Measurements from ENCODE around the gene IKZF3. TPM values are rescaled to one million over a fixed set of nuclear protein-coding genes. Genes with fewer than 3 reads are reported as not detected.
"Not testable (repeated sequence)": the region's sequence is repeated elsewhere in the genome, so short reads cannot be mapped to it uniquely, and the experiment has no call there.

Gene IKZF3
- total RNA-seq, 4 donors from 2014 or later = 0.89 to 1.8 (median 0.97) TPM

GRCh38 chr17:39729280-39729851, 134.7 kb downstream of the IKZF3 start:
- intact Hi-C loops (cut with DNase I; ENCODE audit: low total_unique reads) = no loop called here
- TF ChIP-seq POLR2A (IDR thresholded peaks at IDR 0.05) (no peak), CTCF (IDR thresholded peaks at IDR 0.05) (no peak)
- WGBS, 2 donors = 81% methylated on average over 6 of the region's 6 CpGs
- DNase-seq (ENCODE audit: low spot score in 2 of 2) = no peak
- no peak overlapping the region for H3K4me3 ChIP-seq (ENCODE audit: low read depth, poor library complexity, severe bottlenecking)

DNA sequence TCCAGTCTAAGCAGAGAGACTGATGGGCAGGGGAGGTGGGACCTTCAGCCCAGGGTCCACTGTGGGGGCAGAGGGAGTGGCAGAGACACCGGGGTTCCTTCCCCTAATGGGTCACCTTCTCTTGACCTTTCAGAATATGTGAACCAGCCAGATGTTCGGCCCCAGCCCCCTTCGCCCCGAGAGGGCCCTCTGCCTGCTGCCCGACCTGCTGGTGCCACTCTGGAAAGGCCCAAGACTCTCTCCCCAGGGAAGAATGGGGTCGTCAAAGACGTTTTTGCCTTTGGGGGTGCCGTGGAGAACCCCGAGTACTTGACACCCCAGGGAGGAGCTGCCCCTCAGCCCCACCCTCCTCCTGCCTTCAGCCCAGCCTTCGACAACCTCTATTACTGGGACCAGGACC, 136.6 kb downstream of the IKZF3 start:
- 68 to 71% methylated on average over 10 of the region's 10 CpGs for WGBS, 2 donors
- TF ChIP-seq POLR2A (IDR thresholded peaks at IDR 0.05) (no peak), CTCF (IDR thresholded peaks at IDR 0.05) (no peak)

GRCh38 chr17:39726617-39727016, 137.5 kb downstream of the IKZF3 start:
- no peak overlapping the region for H3K4me3 ChIP-seq (ENCODE audit: low read depth, poor library complexity, severe bottlenecking)
- DNase-seq (ENCODE audit: low spot score in 2 of 2) = no peak
- TF ChIP-seq CTCF (IDR thresholded peaks at IDR 0.05) = no peak
- no peak for TF ChIP-seq POLR2A (IDR thresholded peaks at IDR 0.05)
- 97% methylated on average over 8 of the region's 9 CpGs for WGBS, 2 donors
- intact Hi-C loops (cut with DNase I; ENCODE audit: low total_unique reads) = no loop called here

More for the DNA sequence above, 136.6 kb downstream of the IKZF3 start:
- DNase-seq (ENCODE audit: low spot score in 2 of 2) = no peak
- intact Hi-C loops (cut with DNase I; ENCODE audit: low total_unique reads) = no loop called here
- H3K4me3 ChIP-seq (ENCODE audit: low read depth, poor library complexity, severe bottlenecking) = no peak overlapping the region

- DNase-seq (ENCODE audit: low spot score in 2 of 2); H3K4me3 ChIP-seq (ENCODE audit: low read depth, poor library complexity, severe bottlenecking); intact Hi-C loops (cut with DNase I; ENCODE audit: low total_unique reads): not testable (repeated sequence)
- 96 to 100% methylated on average over 1 of the region's 1 CpG for whole genome bisulfite sequencing, 2 donors
Measured at GRCh38 chr17:39725923-39726322, 138.2 kb downstream of the IKZF3 start.

- H3K4me3 ChIP-seq (ENCODE audit: low read depth, poor library complexity, severe bottlenecking) = no peak overlapping the region
- 93% methylated on average over 12 to 13 of the region's 13 CpGs for WGBS, 2 donors
- TF ChIP-seq CTCF (IDR thresholded peaks at IDR 0.05) = no peak
- TF ChIP-seq POLR2A (IDR thresholded peaks at IDR 0.05) = no peak
- no peak for DNase-seq (ENCODE audit: low spot score in 2 of 2)
- intact Hi-C loops (cut with DNase I; ENCODE audit: low total_unique reads) = no loop called here
Measured at GRCh38 chr17:39724731-39725130, 139.4 kb downstream of the IKZF3 start.

GRCh38 chr17:39722965-39723848, 140.9 kb downstream of the IKZF3 start:
- DNase-seq (ENCODE audit: low spot score in 2 of 2) = no peak
- intact Hi-C loops (cut with DNase I; ENCODE audit: low total_unique reads) = no loop called here
- TF ChIP-seq CTCF (IDR thresholded peaks at IDR 0.05) (no peak), POLR2A (IDR thresholded peaks at IDR 0.05) (no peak)
- WGBS, 2 donors = 78 to 80% methylated on average over 34 of the region's 34 CpGs
- H3K4me3 ChIP-seq (ENCODE audit: low read depth, poor library complexity, severe bottlenecking) = no peak overlapping the region
